Ramos (cell line): ENCODE results near the gene B4GALT3.

Source experiments
- in situ Hi-C: fragments of 300-500 bp; cut with MboI; formaldehyde crosslinking; loops from one replicate; pipeline ENCODE4 v1.14.3; 2022; ENCODE audit warnings: low sequenced_read_pairs; ENCODE audit not compliant: unreplicated experiment

The B4GALT3 gene

DNA sequence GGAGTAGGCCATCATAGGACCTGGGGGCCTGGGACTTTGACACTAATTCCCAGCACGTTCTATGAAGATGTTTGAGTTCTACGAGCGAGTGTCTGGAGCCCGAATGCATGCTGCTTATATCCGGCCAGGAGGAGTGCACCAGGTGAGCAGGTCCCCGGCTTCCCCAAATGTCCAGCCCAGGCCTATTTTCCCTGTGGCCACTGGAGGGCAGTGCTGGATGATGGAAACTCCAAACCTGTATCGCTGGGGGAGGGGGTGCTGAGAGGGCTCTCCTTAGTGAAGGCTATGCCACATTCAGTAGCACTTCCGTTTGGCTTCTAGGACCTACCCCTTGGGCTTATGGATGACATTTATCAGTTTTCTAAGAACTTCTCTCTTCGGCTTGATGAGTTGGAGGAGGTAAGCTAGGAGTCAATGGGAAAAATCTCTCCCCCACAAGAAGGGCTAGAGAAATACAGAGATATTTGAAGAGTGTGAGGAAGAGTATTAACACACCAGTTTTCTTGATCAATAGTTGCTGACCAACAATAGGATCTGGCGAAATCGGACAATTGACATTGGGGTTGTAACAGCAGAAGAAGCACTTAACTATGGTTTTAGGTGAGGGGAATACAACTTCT is 32.6 kb upstream of the B4GALT3 start:
- in situ Hi-C loops = loop anchor here (25.0 kb wide), 1 partner anchor 502 kb away; the partner anchor contains the start of genes FCRLA and FCRLB

DNA sequence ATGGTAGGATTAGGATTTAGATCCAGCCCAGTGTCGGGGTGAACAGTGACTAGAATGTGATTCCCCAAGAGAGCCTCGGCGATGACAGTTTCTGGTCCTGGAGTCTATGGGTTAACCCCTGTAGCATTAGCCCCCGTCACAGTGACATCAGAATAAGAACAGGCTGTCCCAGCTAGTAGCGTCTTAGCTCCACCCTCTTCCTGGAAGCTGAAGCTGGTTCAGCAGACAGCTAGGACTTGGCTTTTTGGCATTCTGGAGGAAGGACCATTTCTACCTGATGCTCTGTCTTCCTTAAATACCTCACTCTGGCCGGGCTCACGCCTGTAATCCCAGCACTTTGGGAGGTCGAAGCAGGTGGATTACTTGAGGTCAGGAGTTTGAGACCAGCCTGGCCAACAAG is 29.9 kb upstream of the B4GALT3 start:
- in situ Hi-C loops = loop anchor here (25.0 kb wide), 1 partner anchor 505 kb away; the partner anchor contains the start of genes FCRLA and FCRLB

DNA sequence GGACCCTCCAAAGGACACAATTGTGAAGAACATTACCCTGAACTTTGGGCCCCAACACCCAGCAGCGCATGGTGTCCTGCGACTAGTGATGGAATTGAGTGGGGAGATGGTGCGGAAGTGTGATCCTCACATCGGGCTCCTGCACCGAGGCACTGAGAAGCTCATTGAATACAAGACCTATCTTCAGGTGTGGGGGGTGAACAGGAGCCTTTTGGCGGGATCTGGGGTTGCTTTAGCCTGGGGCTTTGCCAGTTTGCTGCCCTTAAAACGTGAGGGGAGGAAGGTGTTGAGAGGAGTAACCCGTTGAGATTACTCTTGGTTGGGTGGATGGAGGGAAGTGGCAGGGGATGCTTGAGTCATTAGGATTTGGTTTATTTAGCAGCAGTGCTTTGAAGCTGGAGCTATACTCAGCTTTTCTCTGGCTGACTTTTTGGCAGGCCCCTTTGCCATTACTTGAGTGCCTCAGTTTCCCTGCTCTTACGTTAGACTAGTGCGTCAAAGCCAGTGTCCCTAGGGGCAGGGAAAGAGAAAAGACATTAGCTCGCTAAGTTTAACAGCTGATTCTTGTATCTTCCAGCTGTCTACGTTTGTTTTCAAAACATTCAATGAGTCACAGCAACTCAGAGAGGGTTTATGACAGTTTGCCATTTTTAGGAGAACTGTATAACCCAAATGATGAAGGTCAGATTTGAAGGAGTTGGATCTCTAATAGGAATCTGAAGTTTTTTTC is 29.3 kb upstream of the B4GALT3 start:
- in situ Hi-C loops = loop anchor here (25.0 kb wide), 1 partner anchor 506 kb away; the partner anchor contains the start of genes FCRLA and FCRLB

DNA sequence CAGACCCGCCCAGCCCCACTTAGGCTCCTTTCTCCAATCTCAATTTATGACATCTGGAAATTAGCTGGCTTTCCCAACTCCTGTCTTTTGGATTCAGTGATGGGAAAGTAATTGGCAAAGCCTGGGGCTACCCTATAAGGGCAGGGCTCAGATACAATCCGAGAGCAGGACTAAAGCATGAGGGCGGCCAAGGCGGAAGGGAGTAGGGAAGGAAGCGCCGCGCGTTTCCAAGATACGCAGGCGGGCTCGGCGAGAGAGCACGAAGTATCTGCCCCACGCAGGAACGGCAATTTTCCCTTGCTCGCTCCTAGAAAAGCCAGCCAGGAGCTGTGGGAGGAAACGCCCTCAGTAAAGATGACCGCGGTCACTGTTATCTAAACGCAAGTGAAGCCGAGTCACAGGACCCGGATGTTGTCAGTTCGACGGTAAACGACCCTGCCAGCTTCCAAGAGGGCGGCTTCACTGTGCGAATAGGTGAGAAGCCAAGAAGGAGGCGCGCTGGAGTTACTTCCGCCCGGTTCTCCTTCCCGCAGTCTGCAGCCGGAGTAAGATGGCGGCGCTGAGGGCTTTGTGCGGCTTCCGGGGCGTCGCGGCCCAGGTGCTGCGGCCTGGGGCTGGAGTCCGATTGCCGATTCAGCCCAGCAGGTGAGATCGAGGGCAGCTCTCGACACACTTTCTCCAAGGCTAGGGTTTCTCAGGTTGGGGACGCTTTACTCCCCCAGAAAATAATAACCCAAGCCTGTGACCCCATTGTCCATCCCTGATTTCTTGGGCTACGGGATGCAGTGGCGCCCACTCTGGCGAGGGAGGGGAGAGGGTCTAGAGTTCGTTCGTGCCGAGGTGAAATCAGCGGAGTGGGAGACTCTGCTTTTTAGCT is 24.8 kb upstream of the B4GALT3 start, which contains the start of gene NDUFS2:
Gene NDUFS2 (plus strand): TSS at position 532 of the 877 bp plus-strand sequence. CDS start 19 bp downstream, at position 551.
- in situ Hi-C loops = loop anchor here (25.0 kb wide), 1 partner anchor 510 kb away; the partner anchor contains the start of genes FCRLA and FCRLB

DNA sequence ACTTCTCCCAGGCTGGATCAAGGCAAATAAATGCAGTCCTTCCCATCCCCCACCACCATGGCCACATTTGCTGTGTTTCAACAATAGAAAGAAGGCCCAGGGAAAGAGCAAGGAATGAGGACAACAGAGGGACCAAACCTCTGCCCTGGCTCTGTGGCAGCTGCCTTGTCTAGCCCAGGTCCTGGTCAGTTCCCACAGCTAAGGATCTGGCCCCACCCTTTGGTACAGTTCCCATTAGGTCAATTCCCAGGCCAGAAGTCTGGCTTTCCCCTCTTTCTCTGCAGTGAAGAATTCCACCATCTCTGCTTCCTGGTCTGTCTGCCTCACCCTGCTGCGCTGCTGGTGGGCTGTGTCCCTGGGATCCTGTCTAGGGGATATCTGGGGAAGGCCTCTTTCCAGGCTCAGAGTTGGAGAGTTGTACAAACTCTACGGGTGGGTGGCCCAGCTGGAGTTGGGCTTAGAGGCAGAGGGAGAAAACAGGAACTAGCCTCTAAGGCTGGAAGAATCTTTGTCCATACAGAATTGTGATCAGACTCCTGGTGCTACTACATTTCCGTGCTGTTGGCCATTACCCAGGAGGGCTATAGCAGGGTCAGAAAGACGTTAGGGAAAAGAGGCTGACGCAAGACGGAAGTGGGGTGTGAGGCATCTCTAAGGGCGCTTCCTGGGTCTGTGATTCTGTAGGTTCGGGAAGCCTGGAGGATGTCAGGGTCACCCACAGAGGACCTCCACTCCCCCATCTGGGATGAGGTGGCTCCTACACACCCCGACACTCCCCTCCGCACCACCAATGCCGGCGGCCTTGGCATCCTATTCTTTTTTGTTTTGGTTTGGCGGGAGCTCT is 23.9 kb upstream of the B4GALT3 start:
- in situ Hi-C loops = loop anchor here (25.0 kb wide), 1 partner anchor 511 kb away; the partner anchor contains the start of genes FCRLA and FCRLB

DNA sequence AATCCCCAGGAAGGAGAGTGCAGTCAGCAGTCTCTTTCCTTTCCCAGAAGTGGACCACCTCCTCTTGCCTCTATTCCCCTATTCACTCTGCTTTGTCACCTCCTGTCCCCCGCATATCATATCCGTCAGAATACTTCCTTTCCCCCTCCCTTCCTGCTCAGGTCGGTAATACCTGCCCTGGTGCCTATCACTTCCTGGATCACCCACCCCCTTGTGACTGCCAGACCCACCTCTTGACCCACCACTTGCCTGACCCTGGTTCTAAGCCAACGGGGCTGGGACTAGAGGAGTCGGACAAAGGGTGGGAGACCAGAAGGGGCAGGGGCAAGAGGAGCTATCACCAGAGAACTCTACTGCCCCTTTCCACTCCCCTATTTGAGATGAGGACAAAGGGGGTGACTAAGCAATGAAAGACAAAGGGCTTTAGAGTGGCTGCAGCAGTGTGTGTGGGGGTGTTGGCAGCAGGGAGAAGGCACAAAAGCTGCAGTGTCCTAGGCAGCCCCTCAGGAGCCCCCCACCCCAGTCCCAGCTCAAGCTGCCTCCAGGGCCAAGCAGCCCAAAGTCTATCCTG is 23.2 kb upstream of the B4GALT3 start:
- in situ Hi-C loops = loop anchor here (25.0 kb wide), 1 partner anchor 512 kb away; the partner anchor contains the start of genes FCRLA and FCRLB

DNA sequence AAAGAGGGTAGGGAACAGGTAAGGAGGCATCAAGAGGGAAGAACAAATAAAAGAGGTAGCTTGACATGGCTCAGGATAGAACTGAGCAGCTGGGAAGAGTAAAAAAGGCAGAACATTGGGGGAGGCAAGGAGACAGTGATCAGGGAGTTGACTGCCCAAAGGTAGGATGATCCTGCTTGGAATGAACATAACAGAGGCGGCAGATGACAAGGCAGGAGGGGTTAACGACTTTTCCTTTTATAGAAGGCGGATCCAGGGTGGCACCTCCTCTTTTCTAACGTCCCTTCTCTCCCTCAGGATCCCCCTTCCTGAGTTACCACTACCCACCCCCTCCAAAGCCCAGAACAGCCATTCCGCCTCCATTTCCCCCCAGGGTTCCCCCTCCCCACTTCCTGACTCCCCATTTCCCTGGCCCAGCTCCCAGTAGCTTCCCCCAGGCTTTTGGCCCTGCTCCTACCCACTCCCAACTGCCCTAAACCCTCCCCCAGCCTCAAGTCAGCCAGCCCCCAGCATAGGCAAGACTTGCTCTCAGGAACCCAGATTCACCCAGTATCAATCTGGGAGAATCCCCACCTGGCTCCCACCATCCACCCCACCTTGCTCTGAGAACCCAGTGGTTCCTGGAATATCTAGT is 22.3 kb upstream of the B4GALT3 start:
- in situ Hi-C loops = loop anchor here (25.0 kb wide), 1 partner anchor 513 kb away; the partner anchor contains the start of genes FCRLA and FCRLB

DNA sequence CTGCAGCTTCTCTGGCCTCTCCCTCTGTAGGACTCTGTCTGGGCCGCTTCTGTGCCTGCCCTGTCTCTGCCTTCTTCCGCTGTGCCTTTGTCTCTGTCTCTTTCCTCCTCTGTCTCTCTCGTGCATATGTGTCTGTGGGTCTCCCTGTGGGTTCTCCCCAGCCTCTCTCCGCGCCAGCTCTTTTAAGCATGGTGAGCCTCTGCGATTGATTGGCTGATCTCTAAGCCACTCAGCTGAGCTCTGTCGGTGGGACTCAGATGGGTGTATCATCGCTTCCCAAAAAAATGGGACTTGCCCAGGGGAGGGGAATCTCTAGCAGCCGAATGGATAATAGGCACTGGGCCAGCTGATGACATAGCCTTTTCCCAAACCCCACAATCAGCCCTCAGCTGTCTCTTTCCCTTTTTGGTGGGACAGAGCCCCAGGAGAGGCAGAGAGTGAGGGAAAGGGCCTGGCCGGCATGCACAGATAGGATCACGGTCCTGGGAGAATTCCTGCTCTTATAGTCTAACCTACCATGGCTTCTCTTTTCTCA is 21.7 kb upstream of the B4GALT3 start, which contains the start of gene ADAMTS4:
Gene ADAMTS4 (minus strand): TSS at position 158 of the 535 bp plus-strand sequence. CDS start 427 bp downstream, outside the sequence.
- in situ Hi-C loops = no loop called here

DNA sequence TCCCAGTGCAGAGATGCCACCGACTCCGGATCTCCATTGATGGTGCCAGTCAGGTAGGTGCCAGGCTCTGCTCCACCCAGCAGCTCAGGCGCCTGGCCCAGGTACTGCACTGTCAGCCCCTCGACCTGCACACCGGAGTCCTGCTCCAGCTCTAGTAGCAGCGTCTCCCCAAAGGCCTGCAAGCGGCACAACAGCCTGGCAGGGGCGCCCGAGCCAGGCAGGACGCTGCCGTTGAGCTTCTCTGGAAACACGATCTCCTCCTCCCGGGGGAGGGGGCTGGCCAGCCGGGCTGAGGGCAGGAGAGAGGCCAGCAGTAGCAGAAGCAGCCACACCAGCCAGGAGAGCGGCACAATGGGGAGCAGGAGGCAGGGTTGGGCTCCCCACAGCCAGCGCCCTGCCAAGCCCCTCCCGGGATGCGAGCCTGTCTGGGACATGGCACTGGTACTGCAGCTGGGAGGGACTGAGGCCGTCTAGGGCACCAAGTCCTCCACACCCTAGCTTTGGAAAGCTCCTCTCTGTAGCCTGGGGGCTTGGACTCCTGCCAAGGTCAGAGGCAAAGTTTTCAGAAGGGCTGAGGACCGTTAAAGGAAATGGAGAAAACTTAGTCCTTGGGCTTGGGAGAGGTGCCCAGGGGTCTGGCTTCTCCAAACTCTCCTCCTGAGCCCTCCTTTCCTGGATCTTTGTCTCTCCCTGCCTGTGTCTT is 21.0 kb upstream of the B4GALT3 start:
- in situ Hi-C loops = no loop called here

DNA sequence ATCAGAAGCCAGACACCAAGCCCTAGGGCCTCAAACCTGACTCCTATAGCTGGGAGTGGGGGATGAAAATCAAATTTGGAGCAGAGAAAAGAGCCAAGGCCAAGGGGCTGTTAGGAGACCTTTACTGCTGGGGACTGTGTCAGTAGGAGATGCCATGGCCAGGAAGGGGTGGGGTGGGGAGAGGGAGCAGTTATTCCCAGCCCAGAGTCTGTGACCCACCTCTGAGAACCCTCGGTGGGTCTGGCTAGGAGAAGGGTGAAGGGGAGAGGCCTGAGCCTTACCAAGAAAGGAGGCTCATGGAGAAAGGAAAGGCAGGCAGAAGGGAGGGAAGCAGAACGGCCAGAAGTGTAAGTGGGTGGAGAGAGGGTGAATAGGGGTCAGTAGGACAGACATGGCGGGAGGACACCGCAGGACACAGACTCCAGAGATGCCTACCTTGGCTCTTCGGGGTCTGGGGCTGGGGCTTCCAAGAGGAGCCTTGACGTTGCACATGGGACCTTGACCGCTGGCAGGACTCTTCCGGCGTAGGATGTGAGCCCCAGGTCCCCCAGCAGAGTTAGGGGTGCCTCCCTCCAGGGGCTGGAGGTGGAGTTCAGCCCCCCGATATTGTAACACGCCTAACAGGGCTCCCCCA is 20.4 kb upstream of the B4GALT3 start:
- in situ Hi-C loops = no loop called here

DNA sequence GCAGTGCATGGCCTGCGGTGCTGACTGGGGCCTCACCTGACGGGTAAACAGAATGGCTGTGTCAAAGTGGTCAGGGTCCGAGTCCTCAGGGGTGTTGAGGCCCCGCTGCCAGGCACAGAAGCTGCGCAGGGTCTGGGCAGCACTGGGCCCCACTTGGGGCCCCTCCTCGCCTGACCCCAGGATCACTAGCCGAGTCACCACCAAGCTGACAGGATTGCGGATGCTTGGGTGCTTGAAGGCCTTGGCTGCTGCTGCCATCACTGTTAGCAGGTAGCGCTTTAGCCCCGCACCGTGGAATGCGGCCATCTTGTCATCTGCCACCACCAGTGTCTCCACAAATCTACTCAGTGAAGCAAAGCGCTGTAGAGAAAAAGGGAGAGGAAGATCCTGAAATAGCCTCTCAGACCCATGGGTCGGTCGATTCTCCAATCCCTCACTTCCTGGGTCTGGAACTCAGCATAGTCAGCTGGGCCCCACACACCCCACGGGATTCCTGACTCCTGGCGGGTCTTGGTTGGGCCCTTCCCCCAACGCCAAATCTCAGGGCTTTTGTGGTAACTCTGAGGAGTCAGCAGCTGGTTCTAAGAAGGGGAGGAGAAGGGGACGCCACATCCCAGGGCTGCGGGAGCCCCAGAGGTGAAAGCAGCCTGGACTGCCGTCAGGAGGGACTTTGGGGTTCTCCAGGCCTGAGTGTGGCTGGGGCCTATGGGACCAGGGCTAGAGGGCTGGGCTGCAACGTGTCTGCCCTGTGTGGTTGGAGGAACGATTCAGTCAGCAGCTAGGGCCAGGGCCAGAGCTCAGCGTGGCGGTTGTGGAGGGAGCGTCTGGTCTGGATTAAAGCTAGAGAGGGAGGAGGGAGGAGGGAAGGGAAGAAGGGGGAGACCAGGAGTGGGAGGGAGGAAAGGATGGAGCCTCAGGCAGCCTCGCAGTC is 19.5 kb upstream of the B4GALT3 start:
- in situ Hi-C loops = no loop called here

DNA sequence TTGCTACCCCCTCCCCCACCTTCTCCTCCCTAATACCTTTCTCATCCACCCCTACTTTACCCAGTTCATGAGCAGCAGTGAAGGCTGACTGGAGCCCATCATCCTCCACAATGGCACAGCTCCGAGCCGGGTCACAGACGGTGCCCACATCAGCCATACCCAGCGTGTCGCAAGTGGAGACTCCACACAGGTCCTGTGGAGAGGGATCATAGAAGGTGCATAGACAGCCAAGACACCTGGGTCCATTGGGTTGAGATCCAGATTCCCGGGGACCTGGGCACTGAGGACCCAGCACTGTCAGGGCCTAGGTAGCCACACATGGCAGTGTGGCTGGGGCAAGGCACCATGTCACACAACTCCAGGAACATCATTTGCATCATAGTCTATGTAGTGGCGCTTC is 18.8 kb upstream of the B4GALT3 start:
- in situ Hi-C loops = no loop called here

DNA sequence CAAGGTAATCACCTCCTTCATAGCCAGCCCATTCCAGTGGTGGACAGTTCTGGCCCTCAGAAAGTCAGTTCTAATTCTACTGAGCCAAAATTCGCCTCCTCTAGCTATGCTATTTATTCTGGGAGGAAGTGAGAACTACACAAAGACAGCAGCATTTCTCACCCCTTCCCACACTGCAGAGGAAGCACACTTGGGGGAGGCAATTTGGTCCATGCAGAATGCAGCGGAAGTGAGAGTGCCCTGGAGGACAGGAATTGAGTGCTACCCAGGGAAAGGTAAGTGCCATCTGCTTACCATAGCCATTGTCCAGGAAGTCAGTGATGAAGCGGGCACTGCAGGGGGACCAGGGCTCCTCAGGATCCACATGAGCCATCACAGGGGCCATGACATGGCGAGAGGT is 17.9 kb upstream of the B4GALT3 start:
- in situ Hi-C loops = no loop called here

DNA sequence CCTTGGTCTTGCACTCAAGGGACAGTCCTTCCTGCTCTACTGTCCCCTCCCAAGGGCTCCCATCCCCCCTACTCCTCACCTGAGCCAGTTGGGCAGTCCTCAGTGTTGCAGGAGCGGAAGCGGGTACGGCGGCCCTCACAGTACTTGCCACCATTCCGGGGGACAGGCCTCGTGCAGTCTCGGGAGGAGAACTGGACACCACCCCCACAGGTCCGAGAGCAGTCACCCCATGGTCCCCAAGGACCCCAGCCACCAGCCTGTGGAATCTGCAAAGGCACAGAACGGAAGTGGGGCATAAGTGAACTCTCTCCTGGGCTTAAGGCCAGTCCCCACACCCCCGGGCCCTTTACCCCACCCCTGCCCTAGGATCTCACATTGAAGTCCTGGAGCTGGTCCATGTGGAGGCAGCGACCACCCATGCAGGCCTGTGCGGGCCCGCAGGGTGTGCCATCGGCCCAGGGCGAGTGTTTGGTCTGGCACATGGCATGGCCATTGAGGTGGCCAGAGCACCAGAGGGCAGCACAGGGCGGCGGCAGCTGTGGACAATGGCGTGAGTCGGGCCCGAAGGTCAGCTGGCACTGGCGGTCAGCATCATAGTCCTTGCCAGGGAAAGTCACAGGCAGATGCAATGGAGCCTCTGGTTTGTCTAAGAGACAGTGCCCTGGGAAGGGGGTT is 16.4 kb upstream of the B4GALT3 start:
- in situ Hi-C loops = no loop called here
